Adrenal gland (tissue), 19 donors: ENCODE results near the gene ACOT4. TPM values are rescaled to one million over a fixed set of nuclear protein-coding genes. Genes with fewer than 3 reads are reported as not detected.
"Not testable (repeated sequence)": the region's sequence is repeated elsewhere in the genome, so short reads cannot be mapped to it uniquely, and the experiment has no call there.

Experiments
- DNase-seq, 7 donors: peaks; one replicate each; pipeline ENCODE4 v3.0.0-alpha.2; 2019 to 2020
- H3K27ac ChIP-seq, 5 donors: fragments of 200-600 bp; sonication (generic) in 4 of 5; 1 replicate in 3 of 5; 2 replicates in 2 of 5; pipeline versions ENCODE4 v1.5.1 to v1.8.0; 2016 to 2020; ENCODE audit warnings: mild to moderate bottlenecking in 1 of 5
- H3K27me3 ChIP-seq: fragments of 200-600 bp; 2 replicates; pipeline ENCODE4 v1.8.0; 2021
- H3K36me3 ChIP-seq, 2 donors: fragments of 200-600 bp; replicated peaks in 1 of 2; 1 replicate in 1 of 2; 2 replicates in 1 of 2; pipeline versions ENCODE4 v1.5.1 to v1.8.0; 2018 to 2022
- H3K4me1 ChIP-seq, 2 donors: fragments of 200-600 bp; replicated peaks in 1 of 2; 1 replicate in 1 of 2; 2 replicates in 1 of 2; pipeline versions ENCODE4 v1.5.1 to v1.8.0; 2018 to 2021
- H3K4me3 ChIP-seq, 4 donors: fragments of 200-600 bp; sonication (generic) in 3 of 4; one replicate each; pipeline ENCODE4 v1.5.1; 2016 to 2018
- H3K9me3 ChIP-seq, 3 donors: fragments of 200-600 bp; sonication (generic) in 1 of 3; replicated peaks in 1 of 3; 1 replicate in 2 of 3; 2 replicates in 1 of 3; pipeline versions ENCODE4 v1.5.1 to v1.8.0; 2016 to 2021
- CTCF ChIP-seq, 6 experiments: fragments of 450-650 bp in 4 of 6; fragments of 200-600 bp in 2 of 6; sonication (generic) in 1 of 6; IDR thresholded peaks; 1 replicate in 5 of 6; 2 replicates in 1 of 6; pipeline versions ENCODE4 v1.5.1 to v1.8.0; 2016 to 2021; ENCODE audit warnings: antibody characterized with exemption in 6 of 6, mild to moderate bottlenecking in 2 of 6, moderate library complexity in 1 of 6
- POLR2A ChIP-seq, 2 donors: fragments of 450-650 bp; IDR thresholded peaks; one replicate each; pipeline ENCODE4 v1.6.1; 2017; ENCODE audit warnings: antibody characterized with exemption in 2 of 2, mild to moderate bottlenecking in 2 of 2, moderate library complexity in 1 of 2
- WGBS, 4 donors: extraction: QIAGEN DNeasy Blood & Tissue Kit in 2 of 4; methylation state at CpG; one replicate each; pipeline versions ENCODE4 v1.1.5 to v1.1.7; 2013 to 2017; 5-methylcytosine and 5-hydroxymethylcytosine counted together
- intact Hi-C, 2 donors: fragments of 100-400 bp; cut with DNase I; formaldehyde crosslinking; loops; one replicate each; pipeline versions ENCODE4 v1.14.1 to v1.15.0; 2022 to 2023
- long read RNA-seq, 10 donors: library from polyadenylated mRNA in 3 of 10; unstranded in 2 of 10; stranded (forward) in 1 of 10; transcript quantifications; one replicate each; pipeline ENCODE4 v2.0.0 and lab custom pipeline, GENCODE V29; 2021 to 2026
- polyA plus RNA-seq, 3 donors: library from polyadenylated mRNA; stranded (reverse); fragments of 200-250 nt in 2 of 3; fragments of 350-450 nt in 1 of 3; fragmentation: Illumina TruSeq in 1 of 3; extraction: RNeasy Lipid Tissue Mini Kit (QIAGEN cat#74804) in 1 of 3; gene quantifications; one replicate each; pipeline ENCODE4 v1.2.3, GENCODE V29; 2013 to 2014
- total RNA-seq, 9 donors: library from RNA; depleted of rRNA in 4 of 9; stranded (reverse); fragments of >200 nt in 4 of 9; fragments of 120-200 nt in 1 of 9; fragmentation: NEBNext Ultra II Directional in 1 of 9; extraction: Animal tissue kit (Norgen Biotek cat#: 25700) in 1 of 9; gene quantifications; one replicate each; pipeline versions ENCODE4 v1.1.0 to v1.2.4, GENCODE V29; 2013 to 2023
- donor health status: healthy with polysubstance abuse.
- donor health status: Bipolar disorder and iron deficiency.
- donor health status: DM: yes; HTN: yes; CAD: no.
- donor health status: DM: no; HTN: no; CAD: no.
- donor health status: DM: no; HTN: no; CAD: no.
- donor health status: DM: yes; HTN: yes; CAD: no.

Gene ACOT4
- total RNA-seq (1 to 10 TPM in 8 of 9 donors, under 1 TPM in 1; 0.72 to 6.7 (median 2.5) TPM), polyA plus RNA-seq (1 to 10 TPM in 2 of 3 donors, under 1 TPM in 1; 0.74 to 1.8 (median 1.3) TPM)
- long read RNA-seq, donor 1 = 0 reads
- long read RNA-seq, donor 2, partial matches to known transcripts = 0 of 1 reads
- long read RNA-seq, donor 2, other reads (novel, unspliced or antisense) = 0 of 1 reads
- long read RNA-seq, donor 3 = 0 reads
- long read RNA-seq, donor 4, transcript ACOT4-201 (3 exons, 2,362 nt) = major isoform, 6 of 6 reads
- long read RNA-seq, donor 4, partial matches to known transcripts = 0 of 6 reads
- long read RNA-seq, donor 4, other reads (novel, unspliced or antisense) = 0 of 6 reads
- long read RNA-seq, donor 5, transcript ACOT4-201 (3 exons, 2,362 nt) = major isoform, 8 of 9 reads
- long read RNA-seq, donor 5, partial matches to known transcripts = 0 of 9 reads
- long read RNA-seq, donor 5, other reads (novel, unspliced or antisense) = 1 of 9 reads
- long read RNA-seq, donor 6, partial matches to known transcripts = 0 of 2 reads
- long read RNA-seq, donor 6, other reads (novel, unspliced or antisense) = 0 of 2 reads
- long read RNA-seq, donor 7 = 0 reads
- long read RNA-seq, donor 8 = 0 reads
- long read RNA-seq, donor 9, partial matches to known transcripts = 0 of 2 reads
- long read RNA-seq, donor 9, other reads (novel, unspliced or antisense) = 0 of 2 reads
- long read RNA-seq, donor 10 = 0 reads

- Histone ChIP-seq H3K4me3 (peak within 1 kb of the TSS in 2 of 4 donors; percentile 28 to 89), H3K9me3 (no peaks in the 10 kb centered on the region), H3K27me3 (no peaks in the 10 kb centered on the region), H3K4me1 (no peaks in the 10 kb centered on the region), H3K27ac (peak within 1 kb of the TSS in 1 of 5 donors; percentile 36), H3K36me3 (no peaks in the 10 kb centered on the region)
- peak in 5 of 7 donors; percentile 19 to 35 (median 26) for DNase-seq
- TF ChIP-seq CTCF (IDR thresholded peaks at IDR 0.05) = peak in 3 of 6 experiments; percentile 14 to 32 (median 18)
- TF ChIP-seq POLR2A (IDR thresholded peaks at IDR 0.05) = no peak
- WGBS, 4 donors = 1 to 6% (median 3%) methylated on average over 6 to 89 of the region's 89 CpGs
- intact Hi-C loops = no loop called here
Observed at GRCh38 chr14:73591690-73592449, at the start of gene ACOT4. Gene ACOT4, plus strand, starts transcription at chr14:73591873. Its CDS starts 87 bp downstream, at chr14:73591960.

GRCh38 chr14:73542961-73543360 is 48.7 kb upstream of the ACOT4 start:
- 53 to 82% methylated on average over 3 to 7 of the region's 7 CpGs; no CpG with 5 or more reads in 2 of the 4 donors for WGBS, 4 donors
- not testable (repeated sequence) for H3K27me3 ChIP-seq

GRCh38 chr14:73545353-73545752 is 46.3 kb upstream of the ACOT4 start:
- H3K27me3 ChIP-seq, H3K4me1 ChIP-seq, H3K36me3 ChIP-seq, H3K27ac ChIP-seq, H3K9me3 ChIP-seq, intact Hi-C loops, H3K4me3 ChIP-seq, DNase-seq: not testable (repeated sequence)
- WGBS, 4 donors = 100% methylated on average over 1 of the region's 1 CpG; no CpG with 5 or more reads in 2 of the 4 donors

More at GRCh38 chr14:73542961-73543360, 48.7 kb upstream of the ACOT4 start:
- H3K4me1 ChIP-seq, H3K36me3 ChIP-seq, DNase-seq, H3K27ac ChIP-seq, intact Hi-C loops, H3K9me3 ChIP-seq, H3K4me3 ChIP-seq: not testable (repeated sequence)

- H3K36me3 ChIP-seq, H3K4me1 ChIP-seq, H3K27ac ChIP-seq, H3K4me3 ChIP-seq, DNase-seq, intact Hi-C loops, H3K27me3 ChIP-seq, H3K9me3 ChIP-seq: not testable (repeated sequence)
- WGBS, 4 donors = 83 to 100% (median 97%) methylated on average over 1 to 3 of the region's 3 CpGs
Observed at GRCh38 chr14:73549097-73549496, 42.6 kb upstream of the ACOT4 start.

- intact Hi-C loops, H3K4me1 ChIP-seq, H3K27ac ChIP-seq, H3K36me3 ChIP-seq, H3K4me3 ChIP-seq, H3K27me3 ChIP-seq, H3K9me3 ChIP-seq: not testable (repeated sequence)
- DNase-seq = peak in 1 of 7 donors; percentile 32
- 92 to 95% (median 95%) methylated on average over 3 to 5 of the region's 6 CpGs; no CpG with 5 or more reads in 1 of the 4 donors for WGBS, 4 donors
Observed at GRCh38 chr14:73549889-73550524, 41.7 kb upstream of the ACOT4 start.
